HepG2 (cell line): ENCODE measurements around the gene KLHL35. TPM values are rescaled to one million over a fixed set of nuclear protein-coding genes. Genes with fewer than 3 reads are reported as not detected.
A peak's percentile ranks its signal among the peaks of the same experiment; 100 is the strongest.

ENCODE experiments used
- ATAC-seq: fragments of 200-7000 bp; cut with Tn5 transposase; 3 replicates; pipeline ENCODE4 v1.9.1; 2020; ENCODE audit warnings: mild to moderate bottlenecking, moderate library complexity
- BruUV-seq: library from RNA; stranded (reverse); fragments of 400-500 nt; replicated peaks from 2 replicates; lab custom pipeline; 2021; lab: Mats Ljungman, UMichigan
- CTCF ChIA-PET: fragments of 300-600 bp; formaldehyde crosslinking; extraction: SDS; loops from one replicate; lab custom pipeline; 2021; ENCODE audit warnings: low total read pairs, inconsistent platforms, low intra/inter-chr PET ratio; lab: Yijun Ruan, JAX
- POLR2A ChIA-PET: fragments of 350-600 bp; sonication (Branson Sonifier 250); formaldehyde crosslinking; loops from one replicate; lab custom pipeline; 2020; ENCODE audit warnings: antibody characterized with exemption, inconsistent platforms; lab: Yijun Ruan, JAX
- DNase-seq: peaks from one replicate; pipeline ENCODE4 v3.0.0-alpha.2; 2015; ENCODE audit warnings: low spot score
- FAIRE-seq: peaks from 3 replicates; lab custom pipeline; 2011; peaks lifted over from hg19 to GRCh38; lab: Jason Lieb, UNC
- H2AFZ ChIP-seq: one replicate; pipeline ENCODE4 v1.6.1; 2011; ENCODE audit warnings: low read length, inconsistent platforms
- H3K27ac ChIP-seq: fragments of 300-600 bp; 3 replicates; pipeline ENCODE4 v1.8.0; 2011; ENCODE audit warnings: mixed run types, mild to moderate bottlenecking, mixed read lengths, low read length, inconsistent platforms; ENCODE audit not compliant: insufficient read depth; ENCODE audit errors: extremely low read length
- H3K27me3 ChIP-seq, 2 experiments: fragments of 200-600 bp in 1 of 2; 2 replicates in 1 of 2; 3 replicates in 1 of 2; pipeline versions ENCODE4 v1.6.0 to v1.8.0; 2011; ENCODE audit warnings: low read length in 2 of 2, mild to moderate bottlenecking in 2 of 2, moderate library complexity in 2 of 2, inconsistent platforms in 1 of 2; ENCODE audit not compliant: insufficient read depth in 2 of 2, control insufficient read depth in 1 of 2
- H3K36me3 ChIP-seq, 2 experiments: fragments of 200-600 bp in 1 of 2; replicated peaks in 1 of 2; 2 replicates in 1 of 2; 3 replicates in 1 of 2; pipeline versions ENCODE4 v1.5.1 to v1.8.0; 2011; ENCODE audit warnings: low read length in 2 of 2, inconsistent platforms in 1 of 2; ENCODE audit not compliant: insufficient read depth in 2 of 2, control insufficient read depth in 1 of 2
- H3K4me1 ChIP-seq: 2 replicates; pipeline ENCODE4 v1.5.1; 2012; ENCODE audit warnings: low read length, inconsistent platforms; ENCODE audit not compliant: insufficient read depth
- H3K4me2 ChIP-seq: 2 replicates; pipeline ENCODE4 v1.6.0; 2011; ENCODE audit warnings: low read depth, low read length, inconsistent platforms
- H3K4me3 ChIP-seq, 3 experiments: fragments of 200-600 bp in 1 of 3; sonication (generic), shearing (Covaris generic) in 1 of 3; replicated peaks in 1 of 3; 2 replicates each; pipeline ENCODE4 v1.5.1; 2011 to 2016; ENCODE audit warnings: low read length in 3 of 3, inconsistent platforms in 2 of 3, low read depth in 2 of 3, mild to moderate bottlenecking in 2 of 3, control low read depth in 1 of 3, mixed read lengths in 1 of 3; ENCODE audit not compliant: insufficient read depth in 1 of 3
- H3K79me2 ChIP-seq: one replicate; pipeline ENCODE4 v1.6.1; 2011; ENCODE audit warnings: low read length, inconsistent platforms; ENCODE audit not compliant: insufficient read depth
- H3K9ac ChIP-seq: 2 replicates; pipeline ENCODE4 v1.6.0; 2011; ENCODE audit warnings: mild to moderate bottlenecking, low read depth, low read length, inconsistent platforms; ENCODE audit not compliant: insufficient read depth
- H3K9me3 ChIP-seq: 2 replicates; pipeline ENCODE4 v1.5.1; 2012; ENCODE audit warnings: mild to moderate bottlenecking, low read length
- H4K20me1 ChIP-seq: 2 replicates; pipeline ENCODE4 v1.6.0; 2011; ENCODE audit warnings: inconsistent platforms, mild to moderate bottlenecking, low read length, moderate library complexity; ENCODE audit not compliant: insufficient read depth
- EZH2 ChIP-seq: conservative IDR thresholded peaks from 2 replicates; pipeline ENCODE4 v1.6.1; 2012; ENCODE audit warnings: mild to moderate bottlenecking, low read depth, low read length, moderate library complexity
- MED1 ChIP-seq: sonication (generic); formaldehyde crosslinking; IDR thresholded peaks from 2 replicates; pipeline ENCODE4 v1.4.0; 2020; ENCODE audit warnings: missing genetic modification reagents
- NCOR1 ChIP-seq: fragments of 200-600 bp; sonication (generic); IDR thresholded peaks from 2 replicates; pipeline ENCODE4 v1.7.0; 2017; ENCODE audit warnings: antibody characterized with exemption, low read length, borderline replicate concordance
- TOE1 ChIP-seq: sonication (generic); formaldehyde crosslinking; IDR thresholded peaks from 2 replicates; pipeline ENCODE4 v1.4.0; 2020; ENCODE audit warnings: mild to moderate bottlenecking, missing genetic modification reagents
- WGBS: methylation state at CpG from one replicate; pipeline ENCODE4 v1.1.6; 2017; ENCODE audit warnings: low lambda C conversion rate; 5-methylcytosine and 5-hydroxymethylcytosine counted together
- in situ Hi-C: cut with HindIII; loops from 2 replicates; pipeline ENCODE4 v1.10.0; 2017; ENCODE audit warnings: low pct_unique_long_range_greater_than_20kb; ENCODE audit not compliant: extremely low pct_ligation_motif_present
- intact Hi-C: fragments of 100-400 bp; cut with micrococcal nuclease; formaldehyde crosslinking; loops from one replicate; pipeline ENCODE4 v1.10.0; 2022; ENCODE audit not compliant: unreplicated experiment
- polyA plus RNA-seq, 8 experiments: library from polyadenylated mRNA; depleted of rRNA in 3 of 8; stranded (reverse) in 7 of 8; unstranded in 1 of 8; fragments of >200 nt; fragmentation: Illumina TruSeq in 4 of 8; extraction: Trizol in 4 of 8; gene quantifications; 2 replicates each; pipeline versions ENCODE4 v1.2.1 to v1.2.3, GENCODE V29; 2011 to 2016; ENCODE audit warnings: low read depth in 4 of 8, missing spikeins in 1 of 8, mixed read lengths in 1 of 8; ENCODE audit not compliant: insufficient read depth in 1 of 8
- total RNA-seq, 5 experiments: library from RNA; depleted of rRNA; stranded (reverse); fragments of >200 nt; fragmentation: Illumina TruSeq; extraction: Trizol; gene quantifications; 2 replicates each; pipeline ENCODE4 v1.2.3, GENCODE V29; 2016; ENCODE audit warnings: low read depth in 1 of 5
- TF ChIP-seq, protein P1 (sequence below): sonication (generic); formaldehyde crosslinking; IDR thresholded peaks from 2 replicates; pipeline ENCODE4 v1.5.1; 2020; ENCODE audit warnings: mild to moderate bottlenecking, missing genetic modification reagents, moderate library complexity
- TF ChIP-seq, protein P2 (sequence below): sonication (generic); formaldehyde crosslinking; IDR thresholded peaks from 2 replicates; pipeline ENCODE4 v1.4.0; 2020; ENCODE audit warnings: missing genetic modification reagents
- TF ChIP-seq, protein P3 (sequence below), 2 experiments: sonication (generic) in 1 of 2; formaldehyde crosslinking in 1 of 2; IDR thresholded peaks; 2 replicates each; pipeline versions ENCODE4 v1.4.0 to v1.6.1; 2018 to 2020; ENCODE audit warnings: missing genetic modification reagents in 2 of 2, borderline replicate concordance in 1 of 2, low read depth in 1 of 2, mild to moderate bottlenecking in 1 of 2, missing biosample characterization in 1 of 2
- TF ChIP-seq, protein P4 (sequence below): IDR thresholded peaks from 2 replicates; pipeline ENCODE4 v1.6.1; 2012; ENCODE audit warnings: inconsistent platforms

The KLHL35 gene
- total and polyA plus RNA-seq, 2 of the 13 experiments (the other 11 are each of a cell fraction or from before 2014, with no cell fraction given): not detected

DNA sequence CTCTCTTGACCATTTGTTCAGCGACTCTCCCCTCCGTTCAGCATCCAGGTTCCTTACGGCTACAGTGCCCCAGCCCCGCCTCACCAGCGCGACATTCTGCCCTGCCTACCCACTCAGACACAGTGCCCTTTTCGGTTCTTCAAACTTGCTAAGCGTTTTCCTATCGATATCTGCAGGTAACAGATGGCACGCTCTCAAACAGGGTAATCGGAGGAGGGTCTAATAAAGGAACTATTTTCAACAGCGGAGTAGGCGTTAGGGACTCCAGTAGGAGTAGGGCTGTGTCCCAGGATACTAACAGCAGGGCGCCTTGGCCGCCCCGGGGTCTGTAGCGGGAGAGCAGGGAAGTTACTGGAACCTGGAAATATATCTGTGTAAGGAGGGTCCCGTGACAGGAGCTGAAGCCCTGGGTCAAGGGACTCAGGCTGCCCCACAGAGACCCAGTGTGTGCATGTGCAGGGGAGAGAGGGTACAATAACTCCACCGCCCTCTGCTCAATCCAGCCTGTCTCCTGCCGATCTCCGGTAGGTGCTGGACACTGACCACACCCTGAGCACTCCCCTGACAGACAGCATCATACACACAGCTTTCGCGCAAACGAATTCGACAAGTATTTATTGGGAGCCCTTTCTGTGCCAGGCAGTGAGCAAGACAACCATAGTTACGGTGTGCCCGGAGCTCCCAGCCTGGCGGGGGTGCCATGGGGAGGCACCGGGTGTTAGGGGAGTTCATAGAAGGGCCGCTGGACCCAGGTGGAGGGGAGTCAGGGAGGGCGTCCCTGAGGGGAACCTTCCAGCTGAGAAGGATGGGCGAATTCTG is 2.1 kb downstream of the KLHL35 start (continued):
- peak; percentile 52; the same call in 1 of the 2 replicates for TF ChIP-seq EZH2
- TF ChIP-seq, protein P1, sequence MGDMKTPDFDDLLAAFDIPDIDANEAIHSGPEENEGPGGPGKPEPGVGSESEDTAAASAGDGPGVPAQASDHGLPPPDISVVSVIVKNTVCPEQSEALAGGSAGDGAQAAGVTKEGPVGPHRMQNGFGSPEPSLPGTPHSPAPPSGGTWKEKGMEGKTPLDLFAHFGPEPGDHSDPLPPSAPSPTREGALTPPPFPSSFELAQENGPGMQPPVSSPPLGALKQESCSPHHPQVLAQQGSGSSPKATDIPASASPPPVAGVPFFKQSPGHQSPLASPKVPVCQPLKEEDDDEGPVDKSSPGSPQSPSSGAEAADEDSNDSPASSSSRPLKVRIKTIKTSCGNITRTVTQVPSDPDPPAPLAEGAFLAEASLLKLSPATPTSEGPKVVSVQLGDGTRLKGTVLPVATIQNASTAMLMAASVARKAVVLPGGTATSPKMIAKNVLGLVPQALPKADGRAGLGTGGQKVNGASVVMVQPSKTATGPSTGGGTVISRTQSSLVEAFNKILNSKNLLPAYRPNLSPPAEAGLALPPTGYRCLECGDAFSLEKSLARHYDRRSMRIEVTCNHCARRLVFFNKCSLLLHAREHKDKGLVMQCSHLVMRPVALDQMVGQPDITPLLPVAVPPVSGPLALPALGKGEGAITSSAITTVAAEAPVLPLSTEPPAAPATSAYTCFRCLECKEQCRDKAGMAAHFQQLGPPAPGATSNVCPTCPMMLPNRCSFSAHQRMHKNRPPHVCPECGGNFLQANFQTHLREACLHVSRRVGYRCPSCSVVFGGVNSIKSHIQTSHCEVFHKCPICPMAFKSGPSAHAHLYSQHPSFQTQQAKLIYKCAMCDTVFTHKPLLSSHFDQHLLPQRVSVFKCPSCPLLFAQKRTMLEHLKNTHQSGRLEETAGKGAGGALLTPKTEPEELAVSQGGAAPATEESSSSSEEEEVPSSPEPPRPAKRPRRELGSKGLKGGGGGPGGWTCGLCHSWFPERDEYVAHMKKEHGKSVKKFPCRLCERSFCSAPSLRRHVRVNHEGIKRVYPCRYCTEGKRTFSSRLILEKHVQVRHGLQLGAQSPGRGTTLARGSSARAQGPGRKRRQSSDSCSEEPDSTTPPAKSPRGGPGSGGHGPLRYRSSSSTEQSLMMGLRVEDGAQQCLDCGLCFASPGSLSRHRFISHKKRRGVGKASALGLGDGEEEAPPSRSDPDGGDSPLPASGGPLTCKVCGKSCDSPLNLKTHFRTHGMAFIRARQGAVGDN (CRISPR knock-in tag): 0 out of 2 replicates have a peak, but pooled peaks have one; percentile 1
- TF ChIP-seq MED1 (CRISPR knock-in tag): no peak

DNA sequence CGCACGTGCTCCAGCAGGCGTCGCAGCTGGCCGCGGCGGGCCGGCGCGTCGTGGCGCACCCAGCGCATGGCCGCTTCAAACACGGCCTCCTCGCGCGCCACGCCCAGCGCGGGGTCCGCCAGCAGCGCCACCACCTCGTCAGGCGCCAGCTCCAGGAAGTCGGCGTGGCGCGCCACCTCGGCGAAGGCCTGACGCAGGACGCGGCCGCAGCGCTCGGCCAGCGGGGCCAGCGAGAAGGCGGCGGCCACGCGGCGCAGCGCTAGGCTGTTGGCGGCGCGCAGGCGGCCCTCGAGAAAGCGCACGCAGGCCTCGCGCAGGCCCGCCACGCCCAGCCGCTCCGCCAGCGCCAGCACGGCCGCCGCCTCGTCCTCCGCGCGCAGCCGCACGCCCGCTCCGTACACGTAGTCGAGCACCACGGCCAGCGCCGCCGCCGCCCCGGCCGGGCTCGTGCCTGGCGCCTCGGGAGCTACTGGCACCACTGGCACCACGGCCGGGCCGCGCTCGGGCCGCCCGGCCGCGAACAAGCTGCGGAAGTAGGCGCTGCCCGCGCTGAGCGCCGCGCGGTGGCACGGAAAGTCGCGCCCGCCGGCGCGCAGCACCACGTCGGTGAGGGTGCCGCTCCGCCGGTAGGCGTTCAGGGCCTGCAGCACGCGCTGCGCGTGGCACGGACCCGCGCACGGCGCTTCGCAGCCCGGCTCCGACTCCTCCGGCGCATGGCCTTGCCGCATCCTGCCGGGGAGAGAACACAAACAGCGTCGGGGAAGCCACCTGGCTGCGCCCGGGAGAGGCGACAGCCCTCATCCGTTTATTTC is 2.9 kb downstream of the KLHL35 start:
- Histone ChIP-seq H3K9me3 (no peaks in the 10 kb centered on the region), H3K27ac (no peak overlapping the region), H3K9ac (no peak overlapping the region), H3K4me1 (peaks cover 37% of the 10 kb centered on the region), H3K36me3 (peaks cover 0 to 6% of the 10 kb centered on the region in 2 experiments; a peak in 1 of 5 replicates), H2AFZ (no peak overlapping the region), H3K4me3 (peak overlapping the region in 1 of 3 experiments; percentile 35; a peak in 1 of 6 replicates), H3K27me3 (peaks cover 3 to 25% of the 10 kb centered on the region in 2 experiments; a peak in 4 of 5 replicates), H4K20me1 (no peaks in the 10 kb centered on the region), H3K79me2 (no peaks in the 10 kb centered on the region), H3K4me2 (peak overlapping the region; percentile 19; the same call in 1 of the 2 replicates)
- CTCF ChIA-PET: no interaction called here
- ATAC-seq (no peak), FAIRE-seq (no peak), DNase-seq (no peak)
- BruUV-seq: no TSS peak
- intact Hi-C loops (no loop called here), in situ Hi-C loops (no loop called here)
- WGBS: 91% methylated on average over 67 of the region's 134 CpGs
- POLR2A ChIA-PET: interaction anchor here (1.4 kb wide), 1 partner anchor 8 kb away, joined by 4 read pairs; no protein-coding TSS in a partner anchor
- TF ChIP-seq, protein P2, sequence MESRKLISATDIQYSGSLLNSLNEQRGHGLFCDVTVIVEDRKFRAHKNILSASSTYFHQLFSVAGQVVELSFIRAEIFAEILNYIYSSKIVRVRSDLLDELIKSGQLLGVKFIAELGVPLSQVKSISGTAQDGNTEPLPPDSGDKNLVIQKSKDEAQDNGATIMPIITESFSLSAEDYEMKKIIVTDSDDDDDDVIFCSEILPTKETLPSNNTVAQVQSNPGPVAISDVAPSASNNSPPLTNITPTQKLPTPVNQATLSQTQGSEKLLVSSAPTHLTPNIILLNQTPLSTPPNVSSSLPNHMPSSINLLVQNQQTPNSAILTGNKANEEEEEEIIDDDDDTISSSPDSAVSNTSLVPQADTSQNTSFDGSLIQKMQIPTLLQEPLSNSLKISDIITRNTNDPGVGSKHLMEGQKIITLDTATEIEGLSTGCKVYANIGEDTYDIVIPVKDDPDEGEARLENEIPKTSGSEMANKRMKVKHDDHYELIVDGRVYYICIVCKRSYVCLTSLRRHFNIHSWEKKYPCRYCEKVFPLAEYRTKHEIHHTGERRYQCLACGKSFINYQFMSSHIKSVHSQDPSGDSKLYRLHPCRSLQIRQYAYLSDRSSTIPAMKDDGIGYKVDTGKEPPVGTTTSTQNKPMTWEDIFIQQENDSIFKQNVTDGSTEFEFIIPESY: no peak
- TF ChIP-seq, protein P3, sequence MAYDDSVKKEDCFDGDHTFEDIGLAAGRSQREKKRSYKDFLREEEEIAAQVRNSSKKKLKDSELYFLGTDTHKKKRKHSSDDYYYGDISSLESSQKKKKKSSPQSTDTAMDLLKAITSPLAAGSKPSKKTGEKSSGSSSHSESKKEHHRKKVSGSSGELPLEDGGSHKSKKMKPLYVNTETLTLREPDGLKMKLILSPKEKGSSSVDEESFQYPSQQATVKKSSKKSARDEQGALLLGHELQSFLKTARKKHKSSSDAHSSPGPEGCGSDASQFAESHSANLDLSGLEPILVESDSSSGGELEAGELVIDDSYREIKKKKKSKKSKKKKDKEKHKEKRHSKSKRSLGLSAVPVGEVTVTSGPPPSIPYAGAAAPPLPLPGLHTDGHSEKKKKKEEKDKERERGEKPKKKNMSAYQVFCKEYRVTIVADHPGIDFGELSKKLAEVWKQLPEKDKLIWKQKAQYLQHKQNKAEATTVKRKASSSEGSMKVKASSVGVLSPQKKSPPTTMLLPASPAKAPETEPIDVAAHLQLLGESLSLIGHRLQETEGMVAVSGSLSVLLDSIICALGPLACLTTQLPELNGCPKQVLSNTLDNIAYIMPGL (CRISPR knock-in tag; IDR thresholded peaks at IDR 0.05; ENCODE audit: borderline replicate concordance in 1 of 2, low read depth in 1 of 2): no peak
- TF ChIP-seq, protein P4, sequence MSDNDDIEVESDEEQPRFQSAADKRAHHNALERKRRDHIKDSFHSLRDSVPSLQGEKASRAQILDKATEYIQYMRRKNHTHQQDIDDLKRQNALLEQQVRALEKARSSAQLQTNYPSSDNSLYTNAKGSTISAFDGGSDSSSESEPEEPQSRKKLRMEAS: peak; percentile 60; the same call in 1 of the 2 replicates
- TF ChIP-seq TOE1: no peak
- no peak for TF ChIP-seq NCOR1
